HEK293 (cell line): ENCODE data around the gene SIAH2.

ENCODE experiments used
- CTCF ChIA-PET: fragments of 350-600 bp; formaldehyde crosslinking; extraction: SDS; loops from one replicate; lab custom pipeline; 2021; ENCODE audit warnings: antibody characterized with exemption; lab: Yijun Ruan, JAX
- POLR2A ChIA-PET: fragments of 300-600 bp; formaldehyde crosslinking; extraction: SDS; loops from one replicate; lab custom pipeline; 2020; ENCODE audit warnings: antibody characterized with exemption, inconsistent platforms; lab: Yijun Ruan, JAX
- H3K27ac ChIP-seq: fragments of 200-500 bp; sonication (Bioruptor generic); 2 replicates; pipeline ENCODE4 v1.5.1; 2014; ENCODE audit warnings: low read depth, low read length, control low read depth, inconsistent platforms; ENCODE audit errors: extremely low read depth
- H3K36me3 ChIP-seq, 2 experiments: fragments of 200-500 bp in 1 of 2; sonication (Bioruptor generic) in 1 of 2; 1 replicate in 1 of 2; 2 replicates in 1 of 2; pipeline ENCODE4 v1.5.1; 2014 to 2017; ENCODE audit warnings: inconsistent platforms in 2 of 2, low read length in 2 of 2; ENCODE audit not compliant: control insufficient read depth in 2 of 2, insufficient read depth in 1 of 2
- H3K4me1 ChIP-seq: fragments of 200-500 bp; sonication (Bioruptor generic); 2 replicates; pipeline ENCODE4 v1.5.1; 2014; ENCODE audit warnings: mild to moderate bottlenecking, low read length, inconsistent platforms; ENCODE audit not compliant: control insufficient read depth, insufficient read depth
- H3K4me3 ChIP-seq: 2 replicates; pipeline ENCODE4 v1.5.1; 2011; ENCODE audit warnings: low read depth, mild to moderate bottlenecking, control low read depth, low read length, moderate library complexity
- H3K9me3 ChIP-seq: fragments of 200-500 bp; sonication (Bioruptor generic); 2 replicates; pipeline ENCODE4 v1.5.1; 2014; ENCODE audit warnings: low read depth, low read length, inconsistent platforms; ENCODE audit not compliant: control insufficient read depth, insufficient read depth
- GFI1B ChIP-seq: fragments of 450-650 bp; formaldehyde crosslinking; IDR thresholded peaks from 2 replicates; pipeline ENCODE4 v1.5.1; 2016; ENCODE audit warnings: missing biosample characterization, missing genetic modification characterization
- INSM2 ChIP-seq: fragments of 450-650 bp; formaldehyde crosslinking; IDR thresholded peaks from 2 replicates; pipeline ENCODE4 v1.5.1; 2016; ENCODE audit warnings: missing biosample characterization, missing genetic modification characterization
- PRDM2 ChIP-seq: fragments of 450-650 bp; formaldehyde crosslinking; IDR thresholded peaks from 2 replicates; pipeline ENCODE4 v1.5.1; 2016; ENCODE audit warnings: missing biosample characterization, missing genetic modification characterization, borderline replicate concordance
- SCRT1 ChIP-seq: fragments of 450-650 bp; formaldehyde crosslinking; IDR thresholded peaks from 2 replicates; pipeline ENCODE4 v1.5.1; 2016; ENCODE audit warnings: missing biosample characterization, missing genetic modification characterization, borderline replicate concordance
- SCRT2 ChIP-seq: fragments of 450-650 bp; formaldehyde crosslinking; IDR thresholded peaks from 2 replicates; pipeline ENCODE4 v1.5.1; 2016; ENCODE audit warnings: missing biosample characterization, missing genetic modification characterization
- SETDB1 ChIP-seq: IDR thresholded peaks from one replicate; pipeline ENCODE4 v1.6.1; 2017; ENCODE audit warnings: mild to moderate bottlenecking, low read length, moderate library complexity, mixed read lengths; ENCODE audit not compliant: insufficient read length
- SP3 ChIP-seq: fragments of 450-650 bp; formaldehyde crosslinking; IDR thresholded peaks from 2 replicates; pipeline ENCODE4 v1.5.1; 2016; ENCODE audit warnings: missing biosample characterization, missing genetic modification characterization
- YY1 ChIP-seq: fragments of 450-650 bp; formaldehyde crosslinking; IDR thresholded peaks from 2 replicates; pipeline ENCODE4 v1.5.1; 2018; ENCODE audit warnings: missing biosample characterization, missing genetic modification characterization
- ZBTB1 ChIP-seq: fragments of 450-650 bp; formaldehyde crosslinking; IDR thresholded peaks from 2 replicates; pipeline ENCODE4 v1.5.1; 2016; ENCODE audit warnings: missing biosample characterization, missing genetic modification characterization
- ZBTB20 ChIP-seq: fragments of 450-650 bp; formaldehyde crosslinking; IDR thresholded peaks from 2 replicates; pipeline ENCODE4 v1.5.1; 2016; ENCODE audit warnings: missing biosample characterization, missing genetic modification characterization
- ZFHX2 ChIP-seq: fragments of 450-650 bp; formaldehyde crosslinking; conservative IDR thresholded peaks from 2 replicates; pipeline ENCODE4 v1.5.1; 2016; ENCODE audit warnings: missing biosample characterization, missing genetic modification characterization
- ZNF133 ChIP-seq: fragments of 450-650 bp; formaldehyde crosslinking; IDR thresholded peaks from 2 replicates; pipeline ENCODE4 v1.5.1; 2016; ENCODE audit warnings: missing biosample characterization, missing genetic modification characterization
- ZNF23 ChIP-seq: fragments of 450-650 bp; formaldehyde crosslinking; IDR thresholded peaks from 2 replicates; pipeline ENCODE4 v1.5.1; 2016; ENCODE audit warnings: missing biosample characterization, missing genetic modification characterization, borderline replicate concordance
- ZNF239 ChIP-seq: fragments of 450-650 bp; formaldehyde crosslinking; IDR thresholded peaks from 2 replicates; pipeline ENCODE4 v1.5.1; 2016; ENCODE audit warnings: missing biosample characterization, missing genetic modification characterization
- ZNF341 ChIP-seq: fragments of 450-650 bp; formaldehyde crosslinking; IDR thresholded peaks from 2 replicates; pipeline ENCODE4; 2016; ENCODE audit warnings: low read depth, missing biosample characterization, missing genetic modification characterization
- ZNF362 ChIP-seq: fragments of 450-650 bp; formaldehyde crosslinking; IDR thresholded peaks from 2 replicates; pipeline ENCODE4 v1.5.1; 2016; ENCODE audit warnings: missing biosample characterization, missing genetic modification characterization
- ZNF391 ChIP-seq: fragments of 450-650 bp; formaldehyde crosslinking; IDR thresholded peaks from 2 replicates; pipeline ENCODE4 v1.5.1; 2016; ENCODE audit warnings: low read depth, missing biosample characterization, missing genetic modification characterization, borderline replicate concordance
- ZNF423 ChIP-seq: fragments of 450-650 bp; formaldehyde crosslinking; IDR thresholded peaks from 2 replicates; pipeline ENCODE4 v1.5.1; 2016; ENCODE audit warnings: missing biosample characterization, missing genetic modification characterization
- ZNF433 ChIP-seq: fragments of 450-650 bp; formaldehyde crosslinking; IDR thresholded peaks from 2 replicates; pipeline ENCODE4 v1.5.1; 2016; ENCODE audit warnings: missing biosample characterization, missing genetic modification characterization, low read depth
- ZNF514 ChIP-seq: fragments of 450-650 bp; formaldehyde crosslinking; IDR thresholded peaks from 2 replicates; pipeline ENCODE4 v1.5.1; 2016; ENCODE audit warnings: missing biosample characterization, missing genetic modification characterization
- ZNF530 ChIP-seq: fragments of 450-650 bp; formaldehyde crosslinking; IDR thresholded peaks from 2 replicates; pipeline ENCODE4 v1.5.1; 2016; ENCODE audit warnings: low read depth, missing biosample characterization, missing genetic modification characterization
- ZNF610 ChIP-seq: fragments of 450-650 bp; formaldehyde crosslinking; IDR thresholded peaks from 2 replicates; pipeline ENCODE4 v1.5.1; 2016; ENCODE audit warnings: missing biosample characterization, missing genetic modification characterization, borderline replicate concordance
- ZNF626 ChIP-seq: fragments of 450-650 bp; sonication (Bioruptor Pico); formaldehyde crosslinking; IDR thresholded peaks from 2 replicates; pipeline ENCODE4 v1.5.1; 2018; ENCODE audit warnings: missing biosample characterization, missing genetic modification characterization, inconsistent platforms
- ZNF645 ChIP-seq: fragments of 450-650 bp; formaldehyde crosslinking; IDR thresholded peaks from 2 replicates; pipeline ENCODE4; 2016; ENCODE audit warnings: missing biosample characterization, missing genetic modification characterization
- ZNF785 ChIP-seq: fragments of 450-650 bp; formaldehyde crosslinking; IDR thresholded peaks from 2 replicates; pipeline ENCODE4 v1.5.1; 2016; ENCODE audit warnings: missing biosample characterization, missing genetic modification characterization
- ZNF830 ChIP-seq: fragments of 450-650 bp; IDR thresholded peaks from 2 replicates; pipeline ENCODE4 v1.5.0; 2018; ENCODE audit warnings: missing biosample characterization, missing genetic modification characterization, low read depth, mild to moderate bottlenecking, moderate library complexity
- ZXDB ChIP-seq: fragments of 450-650 bp; formaldehyde crosslinking; IDR thresholded peaks from 2 replicates; pipeline ENCODE4 v1.5.1; 2016; ENCODE audit warnings: missing biosample characterization, missing genetic modification characterization

SIAH2 gene

GRCh38 chr3:150745832-150746231 lies 17.1 kb downstream of the SIAH2 start:
- no peak overlapping the region for H3K4me3 ChIP-seq
- ChIA-PET POLR2A (no interaction called here), CTCF (interaction anchor here (1.8 kb wide), 1 partner anchor 24 kb away, joined by 9 read pairs; no protein-coding TSS in a partner anchor)
- H3K27ac ChIP-seq: no peak overlapping the region
- TF ChIP-seq ZNF626 (tag by site-specific recombination): no peak
- TF ChIP-seq ZBTB1 (tag by site-specific recombination): no peak
- TF ChIP-seq ZNF23 (tag by site-specific recombination): no peak
- TF ChIP-seq ZNF423 (tag by site-specific recombination): no peak
- peak; percentile 64 for TF ChIP-seq SCRT2 (tag by site-specific recombination)
- no peak for TF ChIP-seq ZNF391 (tag by site-specific recombination)
- no peak for TF ChIP-seq ZNF645 (tag by site-specific recombination)
- no peak for TF ChIP-seq ZNF133 (tag by site-specific recombination)
- no peak for TF ChIP-seq ZNF610 (tag by site-specific recombination)
- TF ChIP-seq SCRT1 (tag by site-specific recombination): peak; percentile 54; the same call in 1 of the 2 replicates
- no peak for TF ChIP-seq YY1 (tag by site-specific recombination)
- TF ChIP-seq INSM2 (tag by site-specific recombination): no peak
- TF ChIP-seq ZNF530 (tag by site-specific recombination): no peak
- no peak for TF ChIP-seq ZXDB (tag by site-specific recombination)
- H3K4me1 ChIP-seq: 0 out of 2 replicates have a peak, but pooled peaks cover 4% of the 10 kb centered on the region
- H3K36me3 ChIP-seq: peaks cover 0 to 10% of the 10 kb centered on the region in 2 experiments; a peak in 1 of 3 replicates
- H3K9me3 ChIP-seq: no peaks in the 10 kb centered on the region

- Histone ChIP-seq H3K4me3 (no peak overlapping the region), H3K36me3 (peaks cover 0 to 10% of the 10 kb centered on the region in 2 experiments; a peak in 1 of 3 replicates), H3K27ac (no peak overlapping the region), H3K9me3 (no peaks in the 10 kb centered on the region), H3K4me1 (0 out of 2 replicates have a peak, but pooled peaks cover 4% of the 10 kb centered on the region)
- ChIA-PET POLR2A (no interaction called here), CTCF (no interaction called here)
- TF ChIP-seq ZNF239 (tag by site-specific recombination): no peak
- TF ChIP-seq PRDM2 (tag by site-specific recombination): no peak
- TF ChIP-seq ZNF433 (tag by site-specific recombination): no peak
- no peak for TF ChIP-seq ZNF514 (tag by site-specific recombination)
- no peak for TF ChIP-seq ZBTB20
- no peak for TF ChIP-seq SP3
- no peak for TF ChIP-seq SETDB1
- TF ChIP-seq GFI1B (tag by site-specific recombination): no peak
- no peak for TF ChIP-seq ZNF362 (tag by site-specific recombination)
- no peak for TF ChIP-seq ZNF830
- no peak for TF ChIP-seq ZNF341 (tag by site-specific recombination)
- TF ChIP-seq ZFHX2 (tag by site-specific recombination): no peak
- no peak for TF ChIP-seq ZNF785 (tag by site-specific recombination)
These were observed 18.1 kb downstream of the SIAH2 start for GRCh38 chr3:150744919-150745211.
